ENCODE results near the gene DMD.
"Not testable (repeated sequence)": the region's sequence is repeated elsewhere in the genome, so short reads cannot be mapped to it uniquely, and the experiment has no call there.

DNA sequence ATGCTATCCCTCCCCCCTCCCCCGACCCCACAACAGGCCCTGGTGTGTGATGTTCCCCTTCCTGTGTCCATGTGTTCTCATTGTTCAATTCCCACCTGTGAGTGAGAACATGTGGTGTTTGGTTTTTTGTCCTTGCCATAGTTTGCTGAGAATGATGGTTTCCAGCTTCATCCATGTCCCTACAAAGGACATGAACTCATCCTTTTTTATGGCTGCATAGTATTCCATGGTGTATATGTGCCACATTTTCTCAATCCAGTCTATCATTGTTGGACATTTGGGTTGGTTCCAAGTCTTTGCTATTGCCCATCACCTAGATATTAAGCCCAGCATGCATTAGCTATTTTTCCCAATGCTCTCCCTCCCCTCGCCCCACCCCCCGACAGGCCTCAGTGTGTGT, 1627.5 kb downstream of the DMD start:
- TF ChIP-seq, protein P1, sequence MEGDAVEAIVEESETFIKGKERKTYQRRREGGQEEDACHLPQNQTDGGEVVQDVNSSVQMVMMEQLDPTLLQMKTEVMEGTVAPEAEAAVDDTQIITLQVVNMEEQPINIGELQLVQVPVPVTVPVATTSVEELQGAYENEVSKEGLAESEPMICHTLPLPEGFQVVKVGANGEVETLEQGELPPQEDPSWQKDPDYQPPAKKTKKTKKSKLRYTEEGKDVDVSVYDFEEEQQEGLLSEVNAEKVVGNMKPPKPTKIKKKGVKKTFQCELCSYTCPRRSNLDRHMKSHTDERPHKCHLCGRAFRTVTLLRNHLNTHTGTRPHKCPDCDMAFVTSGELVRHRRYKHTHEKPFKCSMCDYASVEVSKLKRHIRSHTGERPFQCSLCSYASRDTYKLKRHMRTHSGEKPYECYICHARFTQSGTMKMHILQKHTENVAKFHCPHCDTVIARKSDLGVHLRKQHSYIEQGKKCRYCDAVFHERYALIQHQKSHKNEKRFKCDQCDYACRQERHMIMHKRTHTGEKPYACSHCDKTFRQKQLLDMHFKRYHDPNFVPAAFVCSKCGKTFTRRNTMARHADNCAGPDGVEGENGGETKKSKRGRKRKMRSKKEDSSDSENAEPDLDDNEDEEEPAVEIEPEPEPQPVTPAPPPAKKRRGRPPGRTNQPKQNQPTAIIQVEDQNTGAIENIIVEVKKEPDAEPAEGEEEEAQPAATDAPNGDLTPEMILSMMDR (IDR thresholded peaks at IDR 0.05; ENCODE audit: borderline replicate concordance, extremely low read depth, low read length, poor library complexity, severe bottlenecking), result not testable (repeated sequence)
- not testable (repeated sequence) for TF ChIP-seq EZH2 (IDR thresholded peaks at IDR 0.05; ENCODE audit: borderline replicate concordance, low read depth, low read length, severe bottlenecking)

All from DND-41 (cell line).